ENCODE measurements around the gene ACAN. TPM values are rescaled to one million over a fixed set of nuclear protein-coding genes. Genes with fewer than 3 reads are reported as not detected.

The ACAN gene
- total RNA-seq, 1 donor from 2014 or later, result not detected

GRCh38 chr15:88906551-88906950 lies 103.3 kb downstream of the ACAN start:
- peaks cover 3% of the 10 kb centered on the region for H3K36me3 ChIP-seq (ENCODE audit: control insufficient read depth, insufficient read depth, low read length)
- no peak for TF ChIP-seq CTCF (IDR thresholded peaks at IDR 0.05; ENCODE audit: insufficient read depth, low read length, severe bottlenecking)
- no peaks in the 10 kb centered on the region for H3K27me3 ChIP-seq (ENCODE audit: control insufficient read depth, insufficient read depth, low read length)
- FAIRE-seq (no peak), DNase-seq (ENCODE audit: low read depth) (no peak)
- no peak overlapping the region for H3K4me3 ChIP-seq (ENCODE audit: low read depth, low read length)

- H3K36me3 ChIP-seq (ENCODE audit: control insufficient read depth, insufficient read depth, low read length), result peaks cover 3% of the 10 kb centered on the region
- TF ChIP-seq CTCF (IDR thresholded peaks at IDR 0.05; ENCODE audit: insufficient read depth, low read length, severe bottlenecking), result no peak
- FAIRE-seq, result no peak
- no peak overlapping the region for H3K4me3 ChIP-seq (ENCODE audit: low read depth, low read length)
- no peaks in the 10 kb centered on the region for H3K27me3 ChIP-seq (ENCODE audit: control insufficient read depth, insufficient read depth, low read length)
- DNase-seq (ENCODE audit: low read depth), result no peak
Measured at GRCh38 chr15:88907111-88907510, 103.9 kb downstream of the ACAN start.

GRCh38 chr15:88908123-88908522 lies 104.9 kb downstream of the ACAN start:
- peaks cover 3% of the 10 kb centered on the region for H3K36me3 ChIP-seq (ENCODE audit: control insufficient read depth, insufficient read depth, low read length)
- no peaks in the 10 kb centered on the region for H3K27me3 ChIP-seq (ENCODE audit: control insufficient read depth, insufficient read depth, low read length)
- TF ChIP-seq CTCF (IDR thresholded peaks at IDR 0.05; ENCODE audit: insufficient read depth, low read length, severe bottlenecking), result no peak
- H3K4me3 ChIP-seq (ENCODE audit: low read depth, low read length), result no peak overlapping the region
- FAIRE-seq (no peak), DNase-seq (ENCODE audit: low read depth) (no peak)

- TF ChIP-seq CTCF (IDR thresholded peaks at IDR 0.05; ENCODE audit: insufficient read depth, low read length, severe bottlenecking), result no peak
- Histone ChIP-seq H3K27me3 (ENCODE audit: control insufficient read depth, insufficient read depth, low read length) (no peaks in the 10 kb centered on the region), H3K36me3 (ENCODE audit: control insufficient read depth, insufficient read depth, low read length) (peaks cover 3% of the 10 kb centered on the region), H3K4me3 (ENCODE audit: low read depth, low read length) (no peak overlapping the region)
- DNase-seq (ENCODE audit: low read depth) (no peak), FAIRE-seq (no peak)
Measured at GRCh38 chr15:88908697-88909621, 105.7 kb downstream of the ACAN start.

GRCh38 chr15:88909956-88910831 lies 107.0 kb downstream of the ACAN start:
- H3K36me3 ChIP-seq (ENCODE audit: control insufficient read depth, insufficient read depth, low read length), result peaks cover 3% of the 10 kb centered on the region
- no peak for FAIRE-seq
- TF ChIP-seq CTCF (IDR thresholded peaks at IDR 0.05; ENCODE audit: insufficient read depth, low read length, severe bottlenecking), result no peak

More at GRCh38 chr15:88909956-88910831, 107.0 kb downstream of the ACAN start:
- Histone ChIP-seq H3K4me3 (ENCODE audit: low read depth, low read length) (no peak overlapping the region), H3K27me3 (ENCODE audit: control insufficient read depth, insufficient read depth, low read length) (no peaks in the 10 kb centered on the region)
- no peak for DNase-seq (ENCODE audit: low read depth)
